Liver (tissue), 9 donors: Measurements from ENCODE around the gene CCDC85A. TPM values are rescaled to one million over a fixed set of nuclear protein-coding genes. Genes with fewer than 3 reads are reported as not detected.

Experiments
- DNase-seq: peaks from one replicate; pipeline ENCODE4 v3.0.0-alpha.2; 2017; ENCODE audit warnings: low spot score
- H3K27ac ChIP-seq, 2 donors: one replicate each; pipeline ENCODE4 v1.7.0; 2013; ENCODE audit warnings: inconsistent platforms in 2 of 2, low read length in 2 of 2, control low read depth in 1 of 2, low read depth in 1 of 2, mild to moderate bottlenecking in 1 of 2
- H3K27me3 ChIP-seq, 4 donors: one replicate each; pipeline versions ENCODE4 v1.6.1 to v1.7.0; 2013; ENCODE audit warnings: low read length in 3 of 4, inconsistent platforms in 1 of 4, mild to moderate bottlenecking in 1 of 4, moderate library complexity in 1 of 4; ENCODE audit not compliant: control insufficient read depth in 4 of 4, insufficient read depth in 4 of 4
- H3K36me3 ChIP-seq, 4 donors: one replicate each; pipeline versions ENCODE4 v1.6.1 to v1.7.0; 2013; ENCODE audit warnings: low read length in 3 of 4, mild to moderate bottlenecking in 3 of 4, low read depth in 1 of 4, moderate library complexity in 1 of 4; ENCODE audit not compliant: control insufficient read depth in 4 of 4, insufficient read depth in 3 of 4
- H3K4me1 ChIP-seq, 4 donors: one replicate each; pipeline versions ENCODE4 v1.6.1 to v1.7.0; 2013; ENCODE audit warnings: low read length in 3 of 4, mild to moderate bottlenecking in 3 of 4, moderate library complexity in 1 of 4; ENCODE audit not compliant: control insufficient read depth in 4 of 4, insufficient read depth in 4 of 4
- H3K4me3 ChIP-seq, 3 donors: one replicate each; pipeline versions ENCODE4 v1.6.1 to v1.7.0; 2013; ENCODE audit warnings: low read length in 3 of 3, control low read depth in 1 of 3, low read depth in 1 of 3, mild to moderate bottlenecking in 1 of 3
- H3K9ac ChIP-seq, 2 donors: one replicate each; pipeline ENCODE4 v1.7.0; 2013; ENCODE audit warnings: low read length in 2 of 2, mild to moderate bottlenecking in 2 of 2, moderate library complexity in 2 of 2, control low read depth in 1 of 2, low read depth in 1 of 2
- H3K9me3 ChIP-seq, 4 donors: one replicate each; pipeline versions ENCODE4 v1.6.1 to v1.7.0; 2013; ENCODE audit warnings: low read length in 3 of 4; ENCODE audit not compliant: control insufficient read depth in 4 of 4
- ATF3 ChIP-seq: IDR thresholded peaks from 2 replicates; pipeline ENCODE4 v1.6.1; 2016; ENCODE audit warnings: antibody characterized with exemption
- EGR1 ChIP-seq, 2 donors: IDR thresholded peaks; 2 replicates each; pipeline ENCODE4 v1.6.1; 2016 to 2018; ENCODE audit warnings: antibody characterized with exemption in 2 of 2, low read depth in 2 of 2
- FOXA1 ChIP-seq: IDR thresholded peaks from 2 replicates; pipeline ENCODE4 v1.6.1; 2016; ENCODE audit warnings: antibody characterized with exemption
- FOXA2 ChIP-seq: IDR thresholded peaks from 2 replicates; pipeline ENCODE4 v1.6.1; 2016; ENCODE audit warnings: antibody characterized with exemption
- GABPA ChIP-seq, 2 donors: IDR thresholded peaks in 1 of 2; conservative IDR thresholded peaks in 1 of 2; 2 replicates each; pipeline ENCODE4 v1.6.1; 2016; ENCODE audit warnings: antibody characterized with exemption in 2 of 2, mild to moderate bottlenecking in 1 of 2, moderate library complexity in 1 of 2
- HNF4A ChIP-seq, 2 donors: conservative IDR thresholded peaks; 2 replicates each; pipeline ENCODE4 v1.6.1; 2016; ENCODE audit warnings: antibody characterized with exemption in 2 of 2, mild to moderate bottlenecking in 2 of 2
- HNF4G ChIP-seq: IDR thresholded peaks from 2 replicates; pipeline ENCODE4 v1.6.1; 2016; ENCODE audit warnings: antibody characterized with exemption
- JUND ChIP-seq, 2 donors: IDR thresholded peaks; 2 replicates each; pipeline ENCODE4 v1.6.1; 2016; ENCODE audit warnings: antibody characterized with exemption in 2 of 2
- MAX ChIP-seq: IDR thresholded peaks from 2 replicates; pipeline ENCODE4 v1.6.1; 2016; ENCODE audit warnings: antibody characterized with exemption
- NR2F2 ChIP-seq: IDR thresholded peaks from 2 replicates; pipeline ENCODE4 v1.6.1; 2016; ENCODE audit warnings: antibody characterized with exemption
- RAD21 ChIP-seq, 2 donors: IDR thresholded peaks; 2 replicates each; pipeline ENCODE4 v1.6.1; 2016; ENCODE audit warnings: antibody characterized with exemption in 2 of 2, mild to moderate bottlenecking in 2 of 2
- REST ChIP-seq: IDR thresholded peaks from 2 replicates; pipeline ENCODE4 v1.6.1; 2016; ENCODE audit warnings: antibody characterized with exemption, mild to moderate bottlenecking
- YY1 ChIP-seq: IDR thresholded peaks from 2 replicates; pipeline ENCODE4 v1.6.1; 2016; ENCODE audit warnings: antibody characterized with exemption, mild to moderate bottlenecking
- WGBS: extraction: QIAGEN DNeasy Blood & Tissue Kit; methylation state at CpG from one replicate; pipeline ENCODE4 v1.1.7; 2013; 5-methylcytosine and 5-hydroxymethylcytosine counted together
- polyA plus RNA-seq, 2 donors: library from polyadenylated mRNA; stranded (reverse) in 1 of 2; unstranded in 1 of 2; fragments of 200-250 nt in 1 of 2; fragments of >200 nt in 1 of 2; fragmentation: Nextera tagmentation in 1 of 2; extraction: Ambion mirVana in 1 of 2; gene quantifications; one replicate each; pipeline versions ENCODE4 v1.2.1 to v1.2.3, GENCODE V29; 2013 to 2015
- total RNA-seq, 2 donors: library from RNA; depleted of rRNA; stranded (reverse); fragments of >200 nt; gene quantifications; one replicate each; pipeline ENCODE4 v1.2.3, GENCODE V29; 2014
- TF ChIP-seq, protein P1 (sequence below): IDR thresholded peaks from 2 replicates; pipeline ENCODE4 v1.6.1; 2016; ENCODE audit warnings: antibody characterized with exemption
- TF ChIP-seq, protein P2 (sequence below): fragments of 150-350 bp; IDR thresholded peaks from 2 replicates; pipeline ENCODE4 v1.5.1; 2017; ENCODE audit warnings: improper control_type of control experiment, low read depth, low read length; ENCODE audit not compliant: missing input control
- donor health status: healthy.
- donor health status: healthy.
- donor health status: healthy.
- donor health status: healthy.
- donor health status: healthy.

CCDC85A gene
- total and polyA plus RNA-seq, 4 donors = 0.05 to 0.17 (median 0.10) TPM

GRCh38 chr2:56268856-56269255 lies 85.1 kb downstream of the CCDC85A start:
- H3K27me3 ChIP-seq = no peaks in the 10 kb centered on the region
- H3K4me1 ChIP-seq = no peaks in the 10 kb centered on the region
- H3K4me3 ChIP-seq = no peak overlapping the region
- WGBS = 89% methylated on average over 2 of the region's 2 CpGs
- no peak for TF ChIP-seq NR2F2
- TF ChIP-seq FOXA2 = no peak
- no peak for TF ChIP-seq RAD21 (IDR thresholded peaks at IDR 0.05)
- TF ChIP-seq MAX = no peak
- no peak for TF ChIP-seq YY1
- no peak for TF ChIP-seq HNF4G
- TF ChIP-seq HNF4A (conservative IDR thresholded peaks at IDR 0.05) = no peak
- no peak for TF ChIP-seq ATF3
- TF ChIP-seq, protein P1, sequence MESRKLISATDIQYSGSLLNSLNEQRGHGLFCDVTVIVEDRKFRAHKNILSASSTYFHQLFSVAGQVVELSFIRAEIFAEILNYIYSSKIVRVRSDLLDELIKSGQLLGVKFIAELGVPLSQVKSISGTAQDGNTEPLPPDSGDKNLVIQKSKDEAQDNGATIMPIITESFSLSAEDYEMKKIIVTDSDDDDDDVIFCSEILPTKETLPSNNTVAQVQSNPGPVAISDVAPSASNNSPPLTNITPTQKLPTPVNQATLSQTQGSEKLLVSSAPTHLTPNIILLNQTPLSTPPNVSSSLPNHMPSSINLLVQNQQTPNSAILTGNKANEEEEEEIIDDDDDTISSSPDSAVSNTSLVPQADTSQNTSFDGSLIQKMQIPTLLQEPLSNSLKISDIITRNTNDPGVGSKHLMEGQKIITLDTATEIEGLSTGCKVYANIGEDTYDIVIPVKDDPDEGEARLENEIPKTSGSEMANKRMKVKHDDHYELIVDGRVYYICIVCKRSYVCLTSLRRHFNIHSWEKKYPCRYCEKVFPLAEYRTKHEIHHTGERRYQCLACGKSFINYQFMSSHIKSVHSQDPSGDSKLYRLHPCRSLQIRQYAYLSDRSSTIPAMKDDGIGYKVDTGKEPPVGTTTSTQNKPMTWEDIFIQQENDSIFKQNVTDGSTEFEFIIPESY = no peak
- H3K36me3 ChIP-seq = no peaks in the 10 kb centered on the region
- no peak overlapping the region for H3K9ac ChIP-seq
- H3K27ac ChIP-seq = no peak overlapping the region
- no peak for DNase-seq
- H3K9me3 ChIP-seq = no peaks in the 10 kb centered on the region

DNA sequence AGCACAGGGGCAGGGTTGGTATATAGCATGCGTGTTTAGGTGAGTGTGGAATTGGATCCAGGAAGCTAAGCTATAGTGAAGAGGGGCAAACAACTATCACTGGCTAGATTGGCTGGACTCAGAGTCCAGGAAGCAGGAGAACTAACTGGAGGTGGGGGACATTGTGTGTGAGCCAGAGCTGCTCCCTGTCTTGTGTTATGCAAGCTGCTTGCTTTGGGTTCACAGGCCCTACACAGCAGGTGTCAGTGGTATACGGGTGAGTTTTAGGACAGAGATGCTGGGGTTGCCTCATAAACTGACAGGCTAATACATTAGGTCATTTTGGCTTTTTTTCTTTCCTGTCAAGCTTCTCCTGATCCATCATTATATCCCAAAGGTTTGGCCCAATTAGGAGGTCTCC lies 87.5 kb downstream of the CCDC85A start:
- Histone ChIP-seq H3K4me3 (no peak overlapping the region), H3K9ac (no peak overlapping the region), H3K27ac (no peak overlapping the region), H3K4me1 (no peaks in the 10 kb centered on the region), H3K9me3 (no peaks in the 10 kb centered on the region), H3K27me3 (no peaks in the 10 kb centered on the region), H3K36me3 (no peaks in the 10 kb centered on the region)
- DNase-seq = no peak
- 75% methylated on average over 2 of the region's 2 CpGs for WGBS
- TF ChIP-seq HNF4G = no peak
- no peak for TF ChIP-seq JUND (IDR thresholded peaks at IDR 0.05)

- WGBS = 94% methylated on average over 5 of the region's 5 CpGs
- H3K27ac ChIP-seq = no peak overlapping the region
- DNase-seq = no peak
Measured at GRCh38 chr2:56285224-56285623, 101.4 kb downstream of the CCDC85A start.

More at GRCh38 chr2:56285224-56285623, 101.4 kb downstream of the CCDC85A start:
- Histone ChIP-seq H3K36me3 (no peaks in the 10 kb centered on the region), H3K9ac (no peak overlapping the region), H3K4me3 (no peak overlapping the region), H3K27me3 (no peaks in the 10 kb centered on the region), H3K4me1 (no peaks in the 10 kb centered on the region), H3K9me3 (no peaks in the 10 kb centered on the region)
- TF ChIP-seq GABPA (IDR thresholded peaks at IDR 0.05 in 1 of 2, conservative IDR thresholded peaks at IDR 0.05 in 1 of 2) (no peak), JUND (IDR thresholded peaks at IDR 0.05) (no peak), REST (no peak), HNF4A (conservative IDR thresholded peaks at IDR 0.05) (no peak), MAX (no peak), RAD21 (IDR thresholded peaks at IDR 0.05) (no peak), EGR1 (IDR thresholded peaks at IDR 0.05; ENCODE audit: low read depth in 2 of 2) (no peak), YY1 (no peak), NR2F2 (no peak), FOXA1 (no peak)
- TF ChIP-seq, protein P2, sequence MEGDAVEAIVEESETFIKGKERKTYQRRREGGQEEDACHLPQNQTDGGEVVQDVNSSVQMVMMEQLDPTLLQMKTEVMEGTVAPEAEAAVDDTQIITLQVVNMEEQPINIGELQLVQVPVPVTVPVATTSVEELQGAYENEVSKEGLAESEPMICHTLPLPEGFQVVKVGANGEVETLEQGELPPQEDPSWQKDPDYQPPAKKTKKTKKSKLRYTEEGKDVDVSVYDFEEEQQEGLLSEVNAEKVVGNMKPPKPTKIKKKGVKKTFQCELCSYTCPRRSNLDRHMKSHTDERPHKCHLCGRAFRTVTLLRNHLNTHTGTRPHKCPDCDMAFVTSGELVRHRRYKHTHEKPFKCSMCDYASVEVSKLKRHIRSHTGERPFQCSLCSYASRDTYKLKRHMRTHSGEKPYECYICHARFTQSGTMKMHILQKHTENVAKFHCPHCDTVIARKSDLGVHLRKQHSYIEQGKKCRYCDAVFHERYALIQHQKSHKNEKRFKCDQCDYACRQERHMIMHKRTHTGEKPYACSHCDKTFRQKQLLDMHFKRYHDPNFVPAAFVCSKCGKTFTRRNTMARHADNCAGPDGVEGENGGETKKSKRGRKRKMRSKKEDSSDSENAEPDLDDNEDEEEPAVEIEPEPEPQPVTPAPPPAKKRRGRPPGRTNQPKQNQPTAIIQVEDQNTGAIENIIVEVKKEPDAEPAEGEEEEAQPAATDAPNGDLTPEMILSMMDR = no peak
- TF ChIP-seq, protein P1 = no peak
